Tongue (tissue), 2 donors: Measurements from ENCODE around the gene PTGIS. TPM values are rescaled to one million over a fixed set of nuclear protein-coding genes. Genes with fewer than 3 reads are reported as not detected.
"Not testable (repeated sequence)": the region's sequence is repeated elsewhere in the genome, so short reads cannot be mapped to it uniquely, and the experiment has no call there.

Experiments used
- DNase-seq: peaks from one replicate; pipeline ENCODE4 v3.0.0-alpha.2; 2015
- total RNA-seq: library from RNA; depleted of rRNA; stranded (reverse); fragments of >200 nt; gene quantifications from one replicate; pipeline ENCODE4 v1.2.3, GENCODE V29; 2014

PTGIS gene
- 27.7 TPM for total RNA-seq

GRCh38 chr20:49567421-49568277 is at the start of gene PTGIS:
Gene PTGIS (minus strand): TSS chr20:49568137. CDS start chr20:49568116, 21 bp downstream.
- DNase-seq: peak; percentile 54

DNA sequence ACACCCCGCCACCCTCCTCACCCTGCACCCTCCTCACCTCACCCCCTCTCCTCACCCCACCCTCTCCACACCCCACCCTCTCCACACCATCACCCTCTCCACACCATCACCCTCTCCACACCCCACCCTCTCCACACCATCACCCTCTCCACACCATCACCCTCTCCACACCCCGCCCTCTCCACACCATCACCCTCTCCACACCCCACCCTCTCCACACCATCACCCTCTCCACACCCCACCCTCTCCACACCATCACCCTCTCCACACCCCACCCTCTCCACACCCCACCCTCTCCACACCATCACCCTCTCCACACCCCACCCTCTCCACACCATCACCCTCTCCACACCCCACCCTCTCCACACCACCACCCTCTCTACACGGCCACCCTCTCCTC is 49.5 kb upstream of the PTGIS start:
- DNase-seq: not testable (repeated sequence)

DNA sequence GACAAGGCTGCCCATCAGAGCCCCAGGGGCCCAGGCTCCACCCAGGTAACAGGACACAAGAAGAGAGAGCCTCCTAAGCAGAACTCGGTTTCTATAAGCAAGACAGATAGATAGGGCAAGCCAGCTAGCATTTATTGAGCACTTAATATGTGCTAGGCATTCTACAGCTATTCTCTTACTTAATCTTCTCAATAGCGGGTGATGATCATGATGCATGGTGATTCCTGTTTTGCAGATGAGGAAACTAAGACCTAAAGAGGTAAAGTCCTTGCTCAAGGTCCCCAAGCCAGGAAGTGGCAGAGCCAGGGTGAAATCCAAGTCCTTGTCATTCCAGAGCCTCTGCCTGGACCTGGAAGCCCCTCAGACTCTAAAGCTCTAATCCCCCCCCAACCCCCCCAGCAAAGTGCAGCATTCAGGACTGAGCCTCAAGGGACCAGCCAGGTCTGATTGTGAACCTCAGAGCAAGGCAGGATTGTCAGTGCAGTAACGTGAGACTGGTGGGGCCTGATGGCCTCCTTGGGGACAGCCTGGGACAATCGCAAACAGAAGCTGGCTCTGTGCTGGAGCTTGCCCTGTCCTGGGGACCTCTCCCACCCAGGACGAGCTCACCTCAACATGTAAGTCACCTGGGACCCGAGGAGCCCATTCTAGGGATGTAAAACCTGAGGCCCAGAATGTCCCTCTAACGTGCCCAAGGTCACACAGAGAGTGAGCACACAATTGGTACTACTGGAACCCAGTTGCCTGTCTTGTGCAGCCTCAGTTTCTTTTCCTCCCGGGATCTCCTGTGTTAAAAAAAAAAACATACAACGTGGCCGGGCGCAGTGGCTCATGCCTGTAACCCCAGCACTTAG is 48.4 kb upstream of the PTGIS start:
- no peak for DNase-seq

DNA sequence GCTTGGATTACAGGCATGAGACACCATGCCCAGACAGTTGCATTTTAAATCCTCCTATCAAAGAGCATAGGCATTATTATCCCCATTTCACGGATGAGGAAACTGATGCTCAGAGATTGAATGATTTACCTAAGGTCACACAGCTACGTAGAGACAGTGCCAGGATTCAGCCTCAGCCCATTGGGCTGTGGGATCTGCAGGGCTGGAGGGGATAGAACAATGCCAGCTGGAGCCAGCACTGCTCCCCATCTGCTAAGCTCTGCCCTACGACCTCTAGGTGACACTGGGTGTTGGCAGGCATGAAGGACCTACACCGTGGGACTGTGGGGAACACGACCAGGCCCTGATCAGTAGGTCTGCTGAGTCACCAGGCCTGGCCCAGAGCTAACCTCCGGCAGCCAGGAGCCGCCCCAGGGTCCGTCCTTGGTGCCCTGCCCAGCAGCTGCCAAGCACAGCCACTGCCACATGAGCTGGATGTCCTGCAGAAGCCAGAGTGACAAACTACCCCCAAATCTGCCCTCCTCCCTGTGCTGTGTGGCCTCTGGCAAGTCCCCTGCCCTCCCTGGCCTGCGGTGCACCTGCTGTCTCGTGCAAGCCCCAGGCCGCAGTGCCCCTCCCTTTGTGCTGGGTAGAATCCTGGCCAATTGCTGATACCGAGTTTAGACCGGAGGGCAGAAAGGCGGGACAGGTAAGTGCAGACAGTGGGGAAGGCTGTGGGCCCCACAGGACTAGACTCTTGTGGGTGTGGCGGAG is 47.6 kb upstream of the PTGIS start:
- no peak for DNase-seq

DNA sequence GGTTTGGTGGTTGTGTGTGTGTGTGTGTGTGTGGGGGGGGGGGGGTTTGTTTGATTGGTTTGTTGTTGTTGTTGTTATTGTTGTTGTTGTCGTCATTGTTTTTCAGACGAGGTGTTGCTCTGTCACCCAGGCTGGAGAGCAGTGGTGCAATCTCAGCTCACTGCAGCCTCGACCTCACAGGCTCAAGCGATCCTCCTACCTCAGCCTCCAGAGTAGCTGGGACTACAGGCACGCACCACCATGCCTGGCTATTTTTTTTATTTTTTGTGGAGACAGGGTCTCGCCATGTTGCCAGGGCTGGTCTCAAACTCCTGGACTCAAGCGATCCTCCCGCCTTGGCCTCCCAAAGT is 47.1 kb upstream of the PTGIS start:
- DNase-seq: not testable (repeated sequence)

- DNase-seq: no peak
These were observed 46.6 kb upstream of the PTGIS start for GRCh38 chr20:49614338-49615050.

- DNase-seq: no peak
These were observed 44.3 kb upstream of the PTGIS start for GRCh38 chr20:49612127-49612738.

DNA sequence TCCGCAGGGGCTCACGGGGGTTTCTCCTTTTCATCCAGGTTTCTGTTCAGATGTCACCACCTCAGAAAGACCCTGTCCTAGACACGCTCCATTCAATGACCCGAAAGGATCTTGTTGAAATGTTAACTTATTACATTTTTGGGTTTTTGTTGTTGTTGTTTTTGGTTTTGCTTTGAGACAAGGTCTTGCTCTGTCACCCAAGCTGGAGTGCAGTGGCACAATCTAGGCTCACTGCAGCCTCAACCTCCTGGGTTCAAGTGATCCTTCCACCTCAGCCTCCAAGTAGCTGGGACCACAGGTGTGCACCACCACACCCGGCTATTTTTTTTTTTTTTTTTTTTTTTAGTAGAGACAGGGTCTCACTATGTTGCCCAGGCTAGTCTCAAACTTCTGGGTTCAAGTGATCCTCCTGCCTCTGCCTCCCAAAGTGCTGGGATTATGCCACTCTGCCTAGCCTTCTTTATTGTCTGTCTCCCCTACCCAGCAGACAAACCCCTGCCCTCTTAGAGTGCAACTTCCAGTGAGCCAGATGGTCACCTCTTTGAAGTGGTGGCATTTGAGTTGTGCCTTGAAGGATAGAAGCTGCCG is 43.7 kb upstream of the PTGIS start:
- not testable (repeated sequence) for DNase-seq

GRCh38 chr20:49610691-49611538 is 43.0 kb upstream of the PTGIS start:
- peak; percentile 67 for DNase-seq

DNA sequence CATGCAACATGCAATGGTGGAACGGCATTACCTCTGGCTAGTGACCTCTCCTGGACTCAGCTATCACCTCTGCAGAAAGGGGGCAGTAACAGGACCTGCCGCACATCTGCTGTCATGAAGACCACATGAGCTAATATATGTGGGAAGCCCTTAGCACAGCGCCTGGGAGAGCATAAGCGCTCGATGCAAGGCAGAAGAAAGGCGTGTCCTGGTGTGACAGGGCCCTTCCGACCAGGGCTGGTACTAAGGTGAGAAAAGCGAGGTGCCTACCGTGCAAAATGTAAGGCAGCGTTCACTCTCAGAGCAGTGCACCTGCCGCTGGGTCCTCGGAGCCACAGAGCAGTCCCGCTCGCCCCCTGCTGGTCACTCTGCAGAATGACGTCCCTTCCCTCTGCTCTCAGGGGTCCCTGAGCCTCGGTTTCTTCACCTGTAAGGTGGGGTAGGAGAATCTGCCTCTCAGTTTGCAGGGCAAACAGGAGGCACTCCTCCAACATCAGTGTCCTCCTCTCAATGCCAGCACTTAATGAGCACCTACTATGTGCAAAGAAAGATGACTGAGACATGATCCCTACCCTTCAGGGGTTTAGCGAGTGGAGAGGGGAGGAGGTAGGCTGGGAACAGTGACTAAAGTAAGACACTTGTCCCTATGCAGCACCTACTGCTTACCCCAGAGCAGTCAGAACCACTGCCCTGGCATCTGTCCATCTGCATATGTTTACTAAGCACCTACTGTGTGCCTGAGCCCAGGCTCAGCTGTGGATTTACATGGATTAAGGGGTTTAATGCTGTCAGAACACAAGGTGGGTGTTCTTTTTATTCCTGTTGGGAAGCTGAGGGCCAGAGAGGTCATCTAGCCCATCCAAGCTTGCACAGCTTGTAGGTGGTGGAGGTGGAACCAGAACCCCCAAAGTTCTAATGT is 41.1 kb upstream of the PTGIS start:
- DNase-seq: peak; percentile 81

DNA sequence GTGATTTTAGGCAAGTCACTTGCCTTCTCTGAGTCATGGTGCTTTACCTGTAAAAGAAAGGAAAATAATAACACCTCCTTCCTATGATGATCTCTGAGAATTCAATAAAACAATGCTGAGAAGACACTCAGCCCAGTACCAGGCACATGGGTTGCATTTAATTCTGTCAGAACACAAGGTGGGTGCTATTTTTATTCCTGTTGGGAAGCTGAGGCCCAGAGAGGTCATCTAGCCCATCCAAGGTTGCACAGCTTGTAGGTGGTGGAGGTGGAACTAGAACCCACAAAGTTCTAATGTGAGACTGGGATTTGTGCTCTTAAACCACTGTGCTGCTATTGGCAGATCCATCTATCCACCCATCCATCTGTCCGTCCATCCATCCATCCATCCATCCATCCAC is 39.6 kb upstream of the PTGIS start:
- DNase-seq: no peak

DNA sequence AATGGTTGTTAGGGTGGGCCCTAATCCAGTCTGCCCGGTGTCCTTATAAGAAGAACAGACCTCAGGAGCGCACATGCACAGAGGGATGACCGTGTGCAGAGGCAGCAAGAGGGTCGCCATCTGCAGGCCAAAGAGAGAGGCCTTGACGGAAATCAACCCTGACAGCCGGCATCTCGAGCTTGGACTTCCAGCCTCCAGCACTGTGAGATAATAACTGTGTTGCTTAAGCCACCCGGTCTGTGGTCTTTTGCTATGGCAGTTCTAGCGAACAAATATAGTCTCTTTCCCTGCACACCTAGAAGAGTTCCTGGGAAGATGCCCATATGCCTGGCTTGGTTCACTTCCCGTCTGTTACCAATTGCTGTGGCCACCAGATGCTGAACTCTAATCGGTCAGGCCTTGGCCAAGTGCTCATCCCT is 35.3 kb upstream of the PTGIS start:
- peak; percentile 71 for DNase-seq

DNA sequence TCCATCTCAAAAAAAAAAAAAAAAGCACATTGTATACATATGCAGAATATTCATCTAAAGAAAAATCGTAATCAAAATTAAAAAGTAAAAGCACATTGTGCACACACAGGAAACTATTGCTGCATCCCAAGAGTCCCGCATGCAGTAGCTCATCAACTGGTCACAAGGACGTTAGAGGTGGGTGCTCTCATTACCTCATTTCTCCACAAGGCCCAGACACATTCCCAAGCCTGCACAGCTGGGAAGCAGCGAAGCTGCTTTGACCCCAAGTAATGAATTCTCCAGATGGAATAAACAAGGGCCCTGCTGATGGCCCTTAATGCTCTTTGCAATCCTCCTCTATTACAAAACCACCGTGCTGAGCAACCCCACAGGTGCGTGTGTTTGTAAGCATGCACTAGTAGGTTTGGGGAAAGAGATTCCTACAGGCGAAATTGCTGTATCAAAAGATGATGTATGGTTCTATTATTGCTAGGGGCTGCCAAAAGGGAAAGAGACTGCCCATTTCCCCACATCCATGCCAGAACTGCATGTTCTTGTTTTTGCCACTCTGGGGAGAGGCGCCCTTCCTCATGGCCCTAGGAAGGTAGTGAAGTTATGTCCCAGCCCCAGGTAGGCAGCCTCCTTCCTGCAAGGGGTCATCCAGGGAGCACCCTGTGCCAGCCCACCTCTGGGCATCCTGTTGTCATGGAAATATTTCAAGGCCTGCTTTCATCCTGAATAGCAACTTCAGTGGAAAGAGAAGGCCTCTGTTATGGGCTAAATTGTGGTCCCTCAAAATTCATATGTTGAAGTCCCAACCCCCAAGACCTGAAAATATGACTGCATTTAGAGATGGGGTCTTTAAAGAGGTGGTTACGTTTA is 34.6 kb upstream of the PTGIS start:
- no peak for DNase-seq

DNA sequence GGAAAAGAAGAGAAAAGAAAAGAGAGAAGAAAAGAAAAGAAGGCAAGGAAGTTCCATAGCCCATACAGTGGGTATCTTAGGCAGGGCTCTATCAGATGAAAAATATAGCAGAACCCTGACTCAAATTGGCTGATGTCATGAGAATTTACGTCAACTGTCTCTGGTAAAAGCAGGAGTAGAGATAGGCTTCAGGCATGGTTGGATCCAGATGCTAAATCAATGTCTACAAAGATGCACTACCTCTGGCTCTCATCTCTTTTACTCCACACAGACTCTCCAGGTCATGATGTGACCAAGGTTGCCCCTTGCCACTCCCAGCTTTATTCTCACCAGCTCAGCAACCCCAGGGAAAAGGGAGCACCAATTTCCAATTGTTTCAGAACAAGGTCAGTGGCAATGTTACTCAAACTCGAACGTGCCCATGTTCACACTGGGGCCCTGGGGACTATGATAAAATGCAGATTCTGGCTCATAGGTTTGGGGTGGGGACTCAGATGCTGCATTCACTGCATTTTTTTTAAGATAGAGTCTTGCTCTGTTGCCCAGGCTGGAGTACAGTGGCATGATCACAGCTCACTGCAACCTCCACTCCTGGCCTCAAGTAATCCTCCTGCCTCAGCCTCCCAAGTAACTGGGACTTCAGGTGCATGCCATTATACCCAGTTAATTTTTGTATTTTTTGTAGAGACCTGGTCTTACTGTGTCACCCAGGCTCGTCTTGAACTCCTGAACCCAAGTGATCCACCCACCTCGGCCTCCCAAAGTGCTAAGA is 33.4 kb upstream of the PTGIS start:
- no peak for DNase-seq

- DNase-seq: no peak
These were observed 31.8 kb upstream of the PTGIS start for GRCh38 chr20:49599746-49600113.

GRCh38 chr20:49597825-49598395 is 30.0 kb upstream of the PTGIS start:
- DNase-seq: no peak
